Lung (tissue), 12 donors: Measurements from ENCODE around the gene EBF4. TPM values are rescaled to one million over a fixed set of nuclear protein-coding genes. Genes with fewer than 3 reads are reported as not detected.
"Not testable (repeated sequence)": the region's sequence is repeated elsewhere in the genome, so short reads cannot be mapped to it uniquely, and the experiment has no call there.

Source experiments
- ATAC-seq: fragments of 200-7000 bp; cut with Tn5 transposase; one replicate; pipeline ENCODE4 v1.9.1; 2020; ENCODE audit warnings: moderate number of reproducible peaks; ENCODE audit not compliant: insufficient read depth, low FRiP score
- DNase-seq, 3 donors: peaks; one replicate each; pipeline ENCODE4 v3.0.0-alpha.2; 2013 to 2017
- H3K27ac ChIP-seq, 2 donors: one replicate each; pipeline ENCODE4 v1.5.1; 2013; ENCODE audit warnings: mild to moderate bottlenecking in 2 of 2, moderate library complexity in 2 of 2, control low read depth in 1 of 2, inconsistent platforms in 1 of 2, low read depth in 1 of 2, low read length in 1 of 2
- H3K27me3 ChIP-seq, 3 donors: one replicate each; pipeline ENCODE4 v1.5.1; 2013; ENCODE audit warnings: low read length in 2 of 3; ENCODE audit not compliant: control insufficient read depth in 3 of 3, insufficient read depth in 3 of 3
- H3K36me3 ChIP-seq, 4 donors: one replicate each; pipeline ENCODE4 v1.5.1; 2013; ENCODE audit warnings: low read length in 4 of 4, mild to moderate bottlenecking in 1 of 4, moderate library complexity in 1 of 4; ENCODE audit not compliant: control insufficient read depth in 4 of 4, insufficient read depth in 4 of 4
- H3K4me1 ChIP-seq, 5 donors: one replicate each; pipeline ENCODE4 v1.5.1; 2013; ENCODE audit warnings: low read length in 5 of 5, mild to moderate bottlenecking in 2 of 5, moderate library complexity in 1 of 5; ENCODE audit not compliant: control insufficient read depth in 5 of 5, insufficient read depth in 5 of 5
- H3K4me3 ChIP-seq: one replicate; pipeline ENCODE4 v1.5.1; 2013; ENCODE audit warnings: mild to moderate bottlenecking, control low read depth, moderate library complexity
- H3K9ac ChIP-seq, 2 donors: one replicate each; pipeline ENCODE4 v1.5.1; 2013; ENCODE audit warnings: low read length in 2 of 2, control low read depth in 1 of 2; ENCODE audit not compliant: insufficient read depth in 1 of 2
- H3K9me3 ChIP-seq, 4 donors: one replicate each; pipeline ENCODE4 v1.5.1; 2013; ENCODE audit warnings: low read length in 3 of 4, mild to moderate bottlenecking in 1 of 4, moderate library complexity in 1 of 4; ENCODE audit not compliant: control insufficient read depth in 4 of 4, insufficient read depth in 3 of 4
- WGBS, 2 donors: extraction: QIAGEN DNeasy Blood & Tissue Kit; methylation state at CpG; one replicate each; pipeline ENCODE4 v1.1.7; 2013; 5-methylcytosine and 5-hydroxymethylcytosine counted together
- polyA plus RNA-seq, 2 donors: library from polyadenylated mRNA; stranded (reverse); fragments of 200-250 nt; gene quantifications; one replicate each; pipeline ENCODE4 v1.2.1, GENCODE V29; 2013
- total RNA-seq, 2 donors: library from RNA; depleted of rRNA in 1 of 2; stranded (reverse); fragments of >200 nt in 1 of 2; gene quantifications; one replicate each; pipeline ENCODE4 v1.2.1, GENCODE V29; 2014 to 2021
- TF ChIP-seq, protein P1 (sequence below): IDR thresholded peaks from 2 replicates; pipeline ENCODE4 v1.5.1; 2012; ENCODE audit warnings: mild to moderate bottlenecking; ENCODE audit errors: control extremely low read depth, extremely low read depth
- donor health status: control.
- donor health status: control.
- donor health status: Bipolar disorder and iron deficiency.
- donor health status: healthy.
- donor health status: DM: yes; HTN: yes; CAD: no.

EBF4 gene
- total and polyA plus RNA-seq, 4 donors = 5.8 to 15.8 (median 7.4) TPM

DNA sequence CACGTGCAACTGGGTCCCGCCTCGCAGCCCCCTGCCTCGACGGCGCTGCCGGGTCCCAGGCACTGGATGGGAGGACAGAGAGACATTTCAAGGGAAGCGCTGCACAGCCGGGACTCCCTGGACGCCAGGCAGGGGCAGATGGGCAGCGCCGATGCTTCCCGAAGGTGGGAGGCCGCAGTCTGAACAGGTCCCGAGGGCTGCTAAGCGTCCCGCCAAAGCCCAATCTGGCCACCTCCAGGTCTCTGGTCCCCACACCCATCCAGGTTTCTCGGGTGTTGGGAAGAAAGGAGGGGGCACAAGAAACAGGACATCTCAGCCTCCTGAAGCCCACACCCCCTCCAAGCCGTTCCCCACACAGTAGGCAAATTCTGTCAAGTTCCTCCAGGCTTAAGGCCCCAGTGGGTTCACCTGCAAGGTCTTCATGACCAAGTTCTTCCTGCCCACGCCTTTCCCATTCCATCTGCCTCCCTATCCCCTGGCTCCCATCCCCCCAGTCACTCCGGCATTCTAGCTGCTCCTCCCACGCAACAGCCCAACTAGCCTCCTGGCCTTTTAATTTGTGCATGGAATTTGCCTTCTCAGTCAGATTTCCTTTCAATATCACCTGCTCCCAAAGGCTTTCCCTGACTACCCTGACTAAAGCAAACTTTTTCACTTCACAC is 113.2 kb downstream of the EBF4 start:
- H3K36me3 ChIP-seq = no peaks in the 10 kb centered on the region
- ATAC-seq (no peak), DNase-seq (no peak)
- H3K9me3 ChIP-seq = no peaks in the 10 kb centered on the region
- TF ChIP-seq, protein P1, sequence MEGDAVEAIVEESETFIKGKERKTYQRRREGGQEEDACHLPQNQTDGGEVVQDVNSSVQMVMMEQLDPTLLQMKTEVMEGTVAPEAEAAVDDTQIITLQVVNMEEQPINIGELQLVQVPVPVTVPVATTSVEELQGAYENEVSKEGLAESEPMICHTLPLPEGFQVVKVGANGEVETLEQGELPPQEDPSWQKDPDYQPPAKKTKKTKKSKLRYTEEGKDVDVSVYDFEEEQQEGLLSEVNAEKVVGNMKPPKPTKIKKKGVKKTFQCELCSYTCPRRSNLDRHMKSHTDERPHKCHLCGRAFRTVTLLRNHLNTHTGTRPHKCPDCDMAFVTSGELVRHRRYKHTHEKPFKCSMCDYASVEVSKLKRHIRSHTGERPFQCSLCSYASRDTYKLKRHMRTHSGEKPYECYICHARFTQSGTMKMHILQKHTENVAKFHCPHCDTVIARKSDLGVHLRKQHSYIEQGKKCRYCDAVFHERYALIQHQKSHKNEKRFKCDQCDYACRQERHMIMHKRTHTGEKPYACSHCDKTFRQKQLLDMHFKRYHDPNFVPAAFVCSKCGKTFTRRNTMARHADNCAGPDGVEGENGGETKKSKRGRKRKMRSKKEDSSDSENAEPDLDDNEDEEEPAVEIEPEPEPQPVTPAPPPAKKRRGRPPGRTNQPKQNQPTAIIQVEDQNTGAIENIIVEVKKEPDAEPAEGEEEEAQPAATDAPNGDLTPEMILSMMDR = no peak
- peaks cover 7 to 68% (median 35%) of the 10 kb centered on the region in 3 donors for H3K27me3 ChIP-seq
- H3K4me1 ChIP-seq = peaks cover 0 to 5% (median 0%) of the 10 kb centered on the region in 5 donors
- H3K27ac ChIP-seq = no peak overlapping the region
- no peak overlapping the region for H3K9ac ChIP-seq
- no peak overlapping the region for H3K4me3 ChIP-seq
- WGBS, 2 donors = 38 to 61% methylated on average over 22 of the region's 22 CpGs

DNA sequence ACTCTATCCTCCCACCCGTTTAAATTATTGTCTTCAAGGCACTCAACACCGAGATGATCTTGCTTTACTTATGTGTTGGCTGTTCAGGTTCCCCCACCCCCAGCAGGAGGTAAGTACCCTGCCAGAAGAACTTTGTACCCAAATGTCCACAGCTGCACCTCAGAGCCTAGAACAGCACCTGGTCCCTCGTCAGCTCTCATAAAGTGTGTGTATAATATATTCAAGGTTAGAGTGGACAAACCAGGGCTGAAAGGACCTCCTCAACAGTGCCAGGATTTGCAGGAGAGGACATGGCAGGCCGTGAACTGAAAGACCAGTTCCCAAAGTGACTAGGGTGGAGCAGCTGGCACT is 113.7 kb downstream of the EBF4 start:
- H3K9ac ChIP-seq = no peak overlapping the region
- no peak overlapping the region for H3K4me3 ChIP-seq
- no peak overlapping the region for H3K27ac ChIP-seq
- H3K9me3 ChIP-seq = no peaks in the 10 kb centered on the region
- H3K4me1 ChIP-seq = peaks cover 0 to 2% (median 0%) of the 10 kb centered on the region in 5 donors
- no peak for ATAC-seq
- no peak for DNase-seq
- WGBS, 2 donors = 54 to 66% methylated on average over 4 of the region's 4 CpGs
- TF ChIP-seq, protein P1 = no peak
- H3K36me3 ChIP-seq = no peaks in the 10 kb centered on the region
- H3K27me3 ChIP-seq = peaks cover 4 to 63% (median 35%) of the 10 kb centered on the region in 3 donors

DNA sequence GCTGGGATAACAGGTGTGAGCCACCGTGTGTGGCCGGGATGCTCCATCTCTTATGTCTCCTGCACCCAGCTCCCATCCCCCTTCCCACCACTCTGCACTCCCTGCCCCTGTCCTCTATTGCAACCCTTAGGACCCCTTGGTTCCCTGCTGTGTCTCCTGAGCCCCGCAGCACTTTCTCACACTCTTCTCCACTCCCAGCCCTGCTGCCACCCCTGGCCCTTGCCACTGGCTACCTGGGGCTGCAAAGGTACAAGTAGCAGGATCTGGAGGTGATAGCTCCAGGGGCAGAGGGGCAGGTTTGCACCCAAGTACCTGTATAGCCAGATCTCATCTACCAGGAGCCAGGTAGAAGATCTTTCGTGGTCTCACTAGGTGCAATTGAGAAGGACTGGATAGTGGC is 114.4 kb downstream of the EBF4 start:
- no peak overlapping the region for H3K27ac ChIP-seq
- no peak overlapping the region for H3K9ac ChIP-seq
- peaks cover 4 to 59% (median 35%) of the 10 kb centered on the region in 3 donors for H3K27me3 ChIP-seq
- no peaks in the 10 kb centered on the region for H3K36me3 ChIP-seq
- H3K4me3 ChIP-seq = no peak overlapping the region
- TF ChIP-seq, protein P1 = no peak
- ATAC-seq (no peak), DNase-seq (no peak)
- H3K9me3 ChIP-seq = no peaks in the 10 kb centered on the region
- peaks cover 0 to 2% (median 0%) of the 10 kb centered on the region in 5 donors for H3K4me1 ChIP-seq
- WGBS, 2 donors = 84 to 88% methylated on average over 4 of the region's 4 CpGs

DNA sequence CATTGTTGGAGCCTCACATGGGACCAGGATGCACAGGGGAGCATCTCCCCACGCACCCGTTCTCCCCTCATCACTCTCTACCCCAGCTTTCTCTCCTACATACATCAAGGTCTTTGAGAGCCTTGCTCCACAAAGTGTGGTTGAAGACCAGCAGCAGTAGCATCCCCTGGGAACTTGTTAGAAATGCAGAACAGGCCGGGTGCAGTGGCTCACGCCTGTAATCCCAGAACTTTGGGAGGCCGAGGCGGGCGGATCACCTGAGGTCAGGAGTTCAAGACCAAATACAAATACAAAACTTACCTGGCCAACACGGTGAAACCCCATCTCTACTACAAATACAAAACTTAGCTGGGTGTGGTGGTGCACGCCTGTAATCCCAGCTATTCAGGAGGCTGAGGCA is 115.3 kb downstream of the EBF4 start:
- H3K9ac ChIP-seq, H3K36me3 ChIP-seq, H3K9me3 ChIP-seq, DNase-seq, ATAC-seq, H3K4me1 ChIP-seq, H3K4me3 ChIP-seq, H3K27ac ChIP-seq: not testable (repeated sequence)
- 82 to 84% methylated on average over 9 of the region's 9 CpGs for WGBS, 2 donors
- peaks cover 4 to 52% (median 30%) of the 10 kb centered on the region in 3 donors for H3K27me3 ChIP-seq
